A549 (cell line): ENCODE data around the gene IMPA2. TPM values are rescaled to one million over a fixed set of nuclear protein-coding genes. Genes with fewer than 3 reads are reported as not detected.

Source experiments
- ATAC-seq, 2 experiments: fragments of 200-7000 bp in 1 of 2; fragments of >200 bp in 1 of 2; cut with Nextera tagmentation in 1 of 2; cut with Tn5 transposase in 1 of 2; 3 replicates each; pipeline versions ENCODE4 v1.8.0 to v1.9.1; 2018 to 2020; ENCODE audit warnings: mild to moderate bottlenecking in 1 of 2, moderate library complexity in 1 of 2
- CTCF ChIA-PET: fragments of 300-600 bp; sonication (Branson Sonifier 250); formaldehyde crosslinking; extraction: SDS; loops from one replicate; lab custom pipeline; 2021; ENCODE audit warnings: antibody characterized with exemption, inconsistent platforms; lab: Yijun Ruan, JAX
- POLR2A ChIA-PET: fragments of 350-600 bp; formaldehyde crosslinking; extraction: SDS; loops from one replicate; lab custom pipeline; 2021; ENCODE audit warnings: antibody characterized with exemption, inconsistent platforms; lab: Yijun Ruan, JAX
- DNase-seq, 2 experiments: peaks; one replicate each; pipeline versions ENCODE4 v3.0.0 to v3.0.0-alpha.2; 2011 to 2016; ENCODE audit warnings: low read depth in 1 of 2, low spot score in 1 of 2
- FAIRE-seq: peaks from 2 replicates; lab custom pipeline; 2011; peaks lifted over from hg19 to GRCh38; lab: Jason Lieb, UNC
- H3K27ac ChIP-seq, 2 experiments: fragments of >200 bp; sonication (Bioruptor Twin); formaldehyde crosslinking; 3 replicates each; pipeline ENCODE4 v1.5.1; 2016 to 2017
- H3K4me1 ChIP-seq: fragments of >200 bp; sonication (Bioruptor Twin); formaldehyde crosslinking; 3 replicates; pipeline ENCODE4 v1.6.1; 2016
- H3K4me2 ChIP-seq: fragments of >200 bp; sonication (Bioruptor Twin); formaldehyde crosslinking; 3 replicates; pipeline ENCODE4 v1.6.1; 2016
- H3K4me3 ChIP-seq: fragments of >200 bp; sonication (Bioruptor Twin); formaldehyde crosslinking; 3 replicates; pipeline ENCODE4 v1.5.1; 2016
- H3K9me3 ChIP-seq: fragments of >200 bp; sonication (Bioruptor Twin); formaldehyde crosslinking; 3 replicates; pipeline ENCODE4 v1.6.1; 2016
- ATOH8 ChIP-seq: fragments of 250-450 bp; sonication (Bioruptor Pico); IDR thresholded peaks from 2 replicates; pipeline ENCODE4 v1.5.0; 2020; ENCODE audit warnings: low read depth, mild to moderate bottlenecking, moderate library complexity
- BHLHE40 ChIP-seq: IDR thresholded peaks from 2 replicates; pipeline ENCODE4 v1.6.1; 2012; ENCODE audit warnings: low read depth, low read length, inconsistent platforms
- CEBPB ChIP-seq, 2 experiments: fragments of >200 bp in 1 of 2; sonication (Bioruptor Twin) in 1 of 2; formaldehyde crosslinking in 1 of 2; IDR thresholded peaks; 2 replicates each; pipeline ENCODE4 v1.6.1; 2012 to 2016
- CHD4 ChIP-seq: fragments of 200-600 bp; sonication (generic); IDR thresholded peaks from 2 replicates; pipeline ENCODE4 v1.6.1; 2016; ENCODE audit warnings: antibody characterized with exemption, mild to moderate bottlenecking, borderline replicate concordance
- EHF ChIP-seq: fragments of 250-450 bp; sonication (Bioruptor Pico); IDR thresholded peaks from 2 replicates; pipeline ENCODE4 v1.5.0; 2020; ENCODE audit warnings: mild to moderate bottlenecking
- EP300 ChIP-seq, 2 experiments: fragments of >200 bp; sonication (Bioruptor Twin); formaldehyde crosslinking; IDR thresholded peaks; 2 replicates in 1 of 2; 3 replicates in 1 of 2; pipeline ENCODE4 v1.6.1; 2016 to 2017
- FOSB ChIP-seq: fragments of 250-450 bp; sonication (Bioruptor Pico); IDR thresholded peaks from 2 replicates; pipeline ENCODE4 v1.5.0; 2020; ENCODE audit warnings: mild to moderate bottlenecking, moderate library complexity
- FOSL2 ChIP-seq, 2 experiments: fragments of 450-650 bp in 1 of 2; fragments of >200 bp in 1 of 2; sonication (Bioruptor Twin) in 1 of 2; formaldehyde crosslinking; IDR thresholded peaks; 2 replicates each; pipeline versions ENCODE4 v1.5.0 to v1.6.1; 2016 to 2020; ENCODE audit warnings: mild to moderate bottlenecking in 1 of 2, moderate library complexity in 1 of 2
- FOXS1 ChIP-seq: fragments of 250-450 bp; sonication (Bioruptor Pico); IDR thresholded peaks from 2 replicates; pipeline ENCODE4 v1.5.0; 2020; ENCODE audit warnings: mild to moderate bottlenecking, moderate library complexity
- GATA3 ChIP-seq: IDR thresholded peaks from 2 replicates; pipeline ENCODE4 v1.6.1; 2012; ENCODE audit warnings: borderline replicate concordance
- HEYL ChIP-seq: fragments of 250-450 bp; sonication (Bioruptor Pico); IDR thresholded peaks from 2 replicates; pipeline ENCODE4 v1.8.0; 2021; ENCODE audit warnings: mild to moderate bottlenecking, moderate library complexity
- HMGXB4 ChIP-seq: fragments of 250-450 bp; sonication (Bioruptor Pico); IDR thresholded peaks from 2 replicates; pipeline ENCODE4 v1.5.0; 2021; ENCODE audit warnings: mild to moderate bottlenecking, moderate library complexity, borderline replicate concordance
- HOXB5 ChIP-seq: fragments of 250-450 bp; sonication (Bioruptor Pico); IDR thresholded peaks from 2 replicates; pipeline ENCODE4 v1.5.0; 2020; ENCODE audit warnings: mild to moderate bottlenecking, moderate library complexity
- JUN ChIP-seq, 2 experiments: fragments of >200 bp; sonication (Bioruptor Twin); formaldehyde crosslinking; IDR thresholded peaks; 2 replicates in 1 of 2; 3 replicates in 1 of 2; pipeline ENCODE4 v1.6.1; 2016 to 2017
- KDM1A ChIP-seq: fragments of 200-600 bp; sonication (generic); IDR thresholded peaks from 2 replicates; pipeline ENCODE4 v1.6.1; 2016; ENCODE audit warnings: low read depth, mild to moderate bottlenecking
- MAX ChIP-seq: IDR thresholded peaks from 2 replicates; pipeline ENCODE4 v1.6.1; 2012
- MAZ ChIP-seq: fragments of 150-350 bp; IDR thresholded peaks from 2 replicates; pipeline ENCODE4 v1.6.1; 2014; ENCODE audit warnings: antibody characterized with exemption, low read depth, low read length, borderline replicate concordance
- MYC ChIP-seq: IDR thresholded peaks from 2 replicates; pipeline ENCODE4 v1.6.1; 2012; ENCODE audit warnings: mild to moderate bottlenecking, inconsistent platforms, low read length, improper control_type of control experiment, borderline replicate concordance
- NFE2L2 ChIP-seq: fragments of 150-350 bp; conservative IDR thresholded peaks from 2 replicates; pipeline ENCODE4 v1.6.1; 2014; ENCODE audit warnings: low read length
- PBX3 ChIP-seq: IDR thresholded peaks from 2 replicates; pipeline ENCODE4 v1.6.1; 2012
- PHF8 ChIP-seq: fragments of 200-600 bp; sonication (generic); IDR thresholded peaks from 2 replicates; pipeline ENCODE4 v1.6.1; 2016; ENCODE audit warnings: low read depth, mild to moderate bottlenecking, antibody characterized with exemption, moderate library complexity, borderline replicate concordance
- RCOR1 ChIP-seq: fragments of 150-350 bp; IDR thresholded peaks from 2 replicates; pipeline ENCODE4 v1.6.1; 2014; ENCODE audit warnings: antibody characterized with exemption, low read length, low read depth
- REST ChIP-seq: fragments of 200-600 bp; sonication (generic); IDR thresholded peaks from 2 replicates; pipeline ENCODE4 v1.6.1; 2016; ENCODE audit warnings: antibody characterized with exemption, mild to moderate bottlenecking, moderate library complexity
- RFX5 ChIP-seq: fragments of 450-650 bp; IDR thresholded peaks from 2 replicates; pipeline ENCODE4 v1.7.1; 2014; ENCODE audit warnings: antibody characterized with exemption, mild to moderate bottlenecking, moderate library complexity
- RNF2 ChIP-seq: fragments of 200-600 bp; sonication (generic); IDR thresholded peaks from 2 replicates; pipeline ENCODE4 v1.6.1; 2016; ENCODE audit warnings: low read depth, mild to moderate bottlenecking, antibody characterized with exemption, moderate library complexity, borderline replicate concordance
- SMC3 ChIP-seq: fragments of >200 bp; sonication (Bioruptor Twin); formaldehyde crosslinking; IDR thresholded peaks from 3 replicates; pipeline ENCODE4 v1.6.1; 2018; ENCODE audit warnings: inconsistent platforms
- SREBF2 ChIP-seq: fragments of 450-650 bp; IDR thresholded peaks from 2 replicates; pipeline ENCODE4 v1.6.1; 2014; ENCODE audit warnings: mild to moderate bottlenecking, moderate library complexity
- ZC3H11A ChIP-seq: fragments of 450-650 bp; IDR thresholded peaks from 2 replicates; pipeline ENCODE4 v1.6.1; 2014; ENCODE audit warnings: antibody characterized with exemption, mild to moderate bottlenecking
- ZFP36 ChIP-seq: fragments of 450-650 bp; IDR thresholded peaks from 2 replicates; pipeline ENCODE4 v1.6.1; 2014; ENCODE audit warnings: borderline replicate concordance; ENCODE audit not compliant: partially characterized antibody
- ZNF302 ChIP-seq: fragments of 250-450 bp; sonication (Bioruptor Pico); IDR thresholded peaks from 2 replicates; pipeline ENCODE4 v1.9.0; 2021; ENCODE audit warnings: inconsistent platforms, mild to moderate bottlenecking, moderate library complexity
- whole genome bisulfite sequencing: methylation state at CpG from one replicate; pipeline ENCODE4 v1.1.6; 2017; ENCODE audit errors: missing lambda C conversion rate; 5-methylcytosine and 5-hydroxymethylcytosine counted together
- polyA plus RNA-seq, 4 experiments: library from polyadenylated mRNA; depleted of rRNA in 3 of 4; stranded (reverse); fragments of >200 nt; fragmentation: RNase III in 1 of 4; extraction: RNeasy Plus Mini Kit Qiagen cat#74134 plus additional on column Dnase treatment in 1 of 4; gene quantifications; 2 replicates in 3 of 4; 3 replicates in 1 of 4; pipeline ENCODE4 v1.2.3, GENCODE V29; 2011 to 2017

The IMPA2 gene
- polyA plus RNA-seq, 2 of the 4 experiments (the other 2 are of a cell fraction) = 35.1 to 65.3 TPM

GRCh38 chr18:11947214-11948191 lies 33.8 kb upstream of the IMPA2 start:
- 15% methylated on average over 24 of the region's 55 CpGs for WGBS
- Histone ChIP-seq H3K9me3 (no peaks in the 10 kb centered on the region), H3K4me3 (peak overlapping the region; percentile 49), H3K4me1 (peaks cover 35% of the 10 kb centered on the region), H3K4me2 (peak overlapping the region; percentile 76), H3K27ac (peak overlapping the region; percentile 98 to 100)
- ChIA-PET CTCF (interaction anchor here (0.9 to 21.3 kb wide), 5 partner anchors 9 to 92 kb away, joined by 3 to 435 read pairs (median 11); no protein-coding TSS in a partner anchor), POLR2A (interaction anchor here (1.1 to 4.7 kb wide), 6 partner anchors 9 to 48 kb away, joined by 3 to 50 read pairs (median 4); partner anchors contain the start of gene IMPA2)
- no peak for FAIRE-seq
- peak in 1 of 2 experiments; percentile 98 for DNase-seq
- peak; percentile 91 for ATAC-seq
- no peak for TF ChIP-seq FOSB
- no peak for TF ChIP-seq ZNF302 (CRISPR knock-in tag)
- TF ChIP-seq PHF8 = no peak
- TF ChIP-seq MAZ = 0 out of 2 replicates have a peak, but pooled peaks have one; percentile 9
- no peak for TF ChIP-seq ZC3H11A
- no peak for TF ChIP-seq BHLHE40
- peak; percentile 61 for TF ChIP-seq MAX
- TF ChIP-seq EP300 (IDR thresholded peaks at IDR 0.05) = no peak
- TF ChIP-seq EHF (CRISPR knock-in tag) = no peak
- TF ChIP-seq RCOR1 = 0 out of 2 replicates have a peak, but pooled peaks have one; percentile 22
- peak; percentile 85 for TF ChIP-seq PBX3
- TF ChIP-seq JUN (IDR thresholded peaks at IDR 0.05) = peak; percentile 48 to 51; a peak in 2 of 5 replicates
- TF ChIP-seq GATA3 = no peak; the same call in 1 of the 2 replicates
- no peak for TF ChIP-seq RFX5
- no peak for TF ChIP-seq RNF2
- TF ChIP-seq NFE2L2 = peak; percentile 85
- no peak for TF ChIP-seq FOXS1 (CRISPR knock-in tag)
- TF ChIP-seq ZFP36 = no peak
- TF ChIP-seq HEYL (CRISPR knock-in tag) = no peak
- no peak for TF ChIP-seq HOXB5 (CRISPR knock-in tag)
- no peak for TF ChIP-seq SREBF2
- TF ChIP-seq CHD4 = no peak
- no peak for TF ChIP-seq SMC3
- TF ChIP-seq REST = no peak
- TF ChIP-seq MYC = no peak
- no peak for TF ChIP-seq CEBPB (IDR thresholded peaks at IDR 0.05)
- no peak for TF ChIP-seq HMGXB4 (CRISPR knock-in tag)
- TF ChIP-seq FOSL2 (IDR thresholded peaks at IDR 0.05) = no peak
- no peak; the same call in 1 of the 2 replicates for TF ChIP-seq FOSL2 (CRISPR knock-in tag; IDR thresholded peaks at IDR 0.05)
- TF ChIP-seq KDM1A = no peak
- TF ChIP-seq ATOH8 (CRISPR knock-in tag) = no peak
